Gastrocnemius medialis (tissue), 4 donors: ENCODE data around the gene ERCC4.

Experiments used
- CTCF ChIP-seq, 5 experiments: fragments of 450-650 bp in 3 of 5; fragments of 200-600 bp in 2 of 5; sonication (generic) in 2 of 5; IDR thresholded peaks in 4 of 5; conservative IDR thresholded peaks in 1 of 5; 1 replicate in 4 of 5; 2 replicates in 1 of 5; pipeline ENCODE4 v1.5.1; 2016 to 2019; ENCODE audit warnings: antibody characterized with exemption in 5 of 5, mild to moderate bottlenecking in 3 of 5, moderate library complexity in 3 of 5
- POLR2A ChIP-seq, 2 donors: fragments of 450-650 bp; IDR thresholded peaks; one replicate each; pipeline ENCODE4 v1.6.1; 2017; ENCODE audit warnings: antibody characterized with exemption in 2 of 2, mild to moderate bottlenecking in 2 of 2, moderate library complexity in 2 of 2

GRCh38 chr16:13931845-13932244 is 11.9 kb downstream of the ERCC4 start:
- TF ChIP-seq CTCF (IDR thresholded peaks at IDR 0.05 in 4 of 5, conservative IDR thresholded peaks at IDR 0.05 in 1 of 5) (no peak), POLR2A (IDR thresholded peaks at IDR 0.05) (no peak)
